HG02642 (cell line): Measurements from ENCODE around the gene RHOH.
A peak's percentile ranks its signal among the peaks of the same experiment; 100 is the strongest.
"Not testable (repeated sequence)": the region's sequence is repeated elsewhere in the genome, so short reads cannot be mapped to it uniquely, and the experiment has no call there.

Experiments
- ATAC-seq: cut with Tn5 transposase; IDR thresholded peaks from one replicate; pipeline ENCODE4 v1.9.1; 2021; ENCODE audit warnings: mild to moderate bottlenecking; ENCODE audit not compliant: unreplicated experiment, poor library complexity

RHOH gene, protein sequence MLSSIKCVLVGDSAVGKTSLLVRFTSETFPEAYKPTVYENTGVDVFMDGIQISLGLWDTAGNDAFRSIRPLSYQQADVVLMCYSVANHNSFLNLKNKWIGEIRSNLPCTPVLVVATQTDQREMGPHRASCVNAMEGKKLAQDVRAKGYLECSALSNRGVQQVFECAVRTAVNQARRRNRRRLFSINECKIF

DNA sequence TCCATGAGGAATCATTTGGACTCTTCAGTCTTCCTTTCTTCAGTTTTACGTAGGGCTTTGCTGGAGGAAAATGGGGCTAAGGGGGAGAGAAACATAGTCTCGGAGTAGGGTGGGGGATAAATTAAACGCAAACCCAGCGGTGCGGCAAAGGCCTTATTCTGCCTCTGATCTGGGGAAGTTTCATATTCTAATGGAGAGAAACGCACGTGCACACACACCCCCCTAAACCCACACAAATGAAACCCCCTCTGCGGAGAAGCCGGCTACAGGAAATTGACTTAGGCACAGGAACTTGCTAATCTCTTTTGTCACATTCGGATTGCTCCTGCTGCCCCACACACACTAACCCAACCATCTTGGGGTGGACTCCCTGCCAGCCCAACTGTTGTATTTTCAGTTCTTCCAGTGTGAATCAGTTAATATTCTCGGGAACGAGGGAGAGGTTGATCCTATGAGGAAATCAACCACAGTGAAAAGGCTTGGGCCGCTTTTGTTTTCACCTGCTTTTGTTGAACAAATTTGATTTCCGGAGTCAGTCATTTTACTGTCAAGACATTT lies at the start of gene RHOH:
Gene RHOH (plus strand): TSS at position 308 of the 558 bp plus-strand sequence. CDS start 46,356 bp downstream, outside the sequence.
- ATAC-seq, result no peak

DNA sequence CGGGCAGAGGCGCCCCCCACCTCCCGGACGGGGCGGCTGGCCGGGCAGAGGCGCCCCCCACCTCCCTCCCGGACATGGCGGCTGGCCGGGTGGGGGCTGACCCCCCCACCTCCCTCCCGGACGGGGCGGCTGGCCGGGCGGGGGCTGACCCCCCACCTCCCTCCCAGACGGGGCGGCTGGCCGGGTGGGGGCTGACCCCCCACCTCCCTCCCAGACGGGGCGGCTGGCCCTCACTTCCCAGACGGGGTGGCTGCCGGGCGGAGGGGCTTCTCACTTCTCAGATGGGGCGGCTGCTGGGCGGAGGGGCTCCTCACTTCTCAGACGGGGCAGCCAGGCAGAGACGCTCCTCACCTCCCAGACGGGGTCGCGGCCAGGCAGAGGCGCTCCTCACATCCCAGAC lies 49.3 kb upstream of the RHOH start:
- ATAC-seq, result not testable (repeated sequence)

DNA sequence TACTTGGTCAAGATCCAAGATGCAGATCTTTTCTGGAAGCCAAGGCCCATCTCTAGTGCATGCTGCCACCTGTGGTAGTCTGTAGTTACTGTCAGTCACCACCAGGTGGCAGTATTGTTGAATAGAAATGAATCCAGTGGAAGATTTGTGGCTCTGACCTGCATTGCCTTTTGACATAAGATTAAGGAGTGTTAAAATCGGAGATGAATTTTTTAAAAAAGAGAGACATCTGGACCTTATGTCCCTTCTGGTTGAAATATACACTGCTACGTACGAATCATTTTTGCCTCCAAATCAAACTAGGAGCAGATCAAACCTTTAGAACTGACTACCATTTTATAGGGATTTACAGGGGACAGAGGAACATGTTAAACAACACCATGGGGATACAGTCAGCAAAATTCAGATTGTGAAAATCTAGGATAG lies 46.9 kb upstream of the RHOH start:
- ATAC-seq, result peak; percentile 68

DNA sequence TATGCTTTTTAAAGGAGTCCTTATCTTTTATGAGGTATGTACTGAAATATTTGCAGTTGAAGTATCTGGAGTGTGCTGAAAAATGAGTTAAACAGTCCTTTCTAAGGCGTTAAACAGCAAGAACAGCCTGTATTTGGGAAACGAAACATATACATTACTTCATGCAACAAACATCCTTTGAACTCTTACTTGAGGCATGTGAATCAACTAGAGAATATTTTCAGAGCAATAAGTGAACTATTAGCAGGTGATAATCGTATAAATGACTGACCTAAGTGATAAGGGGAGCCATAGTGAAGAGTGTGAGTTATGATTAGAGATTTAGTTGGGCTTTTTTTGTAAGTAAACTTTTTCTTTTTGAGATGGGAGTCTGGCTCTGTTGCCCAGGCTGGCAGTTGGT lies 45.9 kb upstream of the RHOH start:
- no peak for ATAC-seq

DNA sequence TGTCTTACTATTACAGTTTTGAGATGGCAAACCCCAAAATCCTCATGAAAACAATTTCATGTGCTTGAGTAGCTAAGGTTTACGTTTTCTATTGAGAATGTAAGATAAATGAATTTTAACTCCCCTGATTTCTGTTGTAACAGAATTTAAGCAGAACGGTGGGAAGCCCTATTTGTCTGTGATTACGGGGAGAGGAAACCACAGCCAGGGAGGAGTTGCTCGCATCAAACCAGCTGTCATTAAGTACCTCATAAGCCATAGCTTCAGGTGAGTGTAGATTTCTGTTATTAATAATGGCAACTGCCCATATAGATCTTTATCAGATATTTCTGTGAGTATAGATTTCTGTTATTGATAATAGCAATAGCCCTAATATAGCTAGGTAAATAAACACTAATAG lies 44.2 kb upstream of the RHOH start:
- no peak for ATAC-seq

DNA sequence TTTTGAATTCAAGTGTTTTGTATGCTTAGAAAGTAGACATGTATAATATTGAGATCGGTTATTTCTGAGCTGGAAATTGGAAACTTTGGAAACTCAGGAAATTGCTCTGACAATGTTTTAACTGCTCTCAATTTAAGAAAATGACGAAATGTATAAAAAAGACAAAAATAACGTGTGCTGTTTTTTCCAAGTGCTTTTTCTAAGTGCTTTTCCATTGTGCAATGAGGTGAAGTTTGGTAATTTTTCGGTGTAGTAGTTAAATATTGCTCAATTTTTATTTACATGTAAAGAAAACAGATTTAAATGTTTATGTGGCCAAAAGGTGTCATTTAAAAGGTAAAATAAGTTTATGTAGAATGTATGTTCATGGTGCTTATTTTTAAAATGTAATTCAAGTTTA lies 39.4 kb upstream of the RHOH start:
- ATAC-seq, result no peak

DNA sequence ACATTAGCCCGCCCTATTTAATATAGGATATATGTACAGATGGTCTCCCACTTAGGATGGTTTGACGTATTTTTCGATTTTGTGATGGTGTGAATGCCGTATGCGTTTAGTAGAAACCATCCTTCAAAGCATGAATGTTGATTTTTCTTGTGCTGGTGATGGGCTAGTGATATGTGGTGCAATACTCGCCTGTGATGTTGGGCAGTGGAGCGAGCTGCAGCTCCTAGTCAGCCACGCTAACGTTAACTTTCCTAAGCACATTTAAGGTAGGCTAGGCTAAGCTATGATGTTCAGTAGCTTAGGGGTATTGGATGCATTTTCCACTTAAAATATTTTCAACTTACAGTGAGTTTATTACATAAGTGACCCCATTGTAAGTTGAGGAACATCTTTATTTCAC lies 36.6 kb upstream of the RHOH start:
- ATAC-seq, result no peak

DNA sequence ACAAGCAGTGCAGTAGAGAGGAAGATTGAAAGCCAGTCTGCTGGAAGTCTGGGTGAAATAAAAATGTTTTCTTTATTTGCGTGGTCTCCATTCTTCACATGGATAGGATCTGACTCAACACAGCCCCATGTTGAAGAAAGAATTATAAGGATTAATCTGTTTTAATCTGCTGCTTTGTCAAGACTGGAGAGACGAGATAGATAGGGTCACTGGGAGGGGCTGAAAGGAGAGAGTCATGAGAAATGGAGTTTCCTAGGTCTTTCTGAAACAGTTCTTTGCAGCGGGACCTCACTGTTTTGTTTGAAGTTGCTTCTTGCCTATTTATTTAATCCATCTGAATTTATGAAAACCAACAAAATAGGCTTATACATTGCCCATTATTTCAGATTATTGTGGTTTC lies 32.4 kb upstream of the RHOH start:
- no peak for ATAC-seq

DNA sequence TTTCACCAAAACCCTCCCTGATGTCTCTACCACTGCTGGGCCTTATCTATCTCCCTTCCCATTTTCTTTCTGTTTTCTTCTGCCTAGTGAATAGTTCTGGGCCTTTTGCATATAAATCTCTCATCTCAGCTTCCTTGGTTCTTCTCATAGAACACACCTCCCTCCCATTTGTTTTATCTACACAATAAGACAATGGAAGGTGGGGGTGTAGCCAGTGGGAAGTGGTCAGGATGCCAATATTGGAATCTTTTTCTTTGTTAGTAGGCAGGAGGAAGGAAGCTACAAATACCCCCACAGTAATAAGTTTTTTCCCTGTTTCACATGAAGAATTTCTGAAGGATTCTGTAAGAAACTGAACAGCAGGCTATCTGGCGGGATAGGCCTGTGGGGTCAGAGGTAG lies 30.9 kb upstream of the RHOH start:
- ATAC-seq, result no peak

DNA sequence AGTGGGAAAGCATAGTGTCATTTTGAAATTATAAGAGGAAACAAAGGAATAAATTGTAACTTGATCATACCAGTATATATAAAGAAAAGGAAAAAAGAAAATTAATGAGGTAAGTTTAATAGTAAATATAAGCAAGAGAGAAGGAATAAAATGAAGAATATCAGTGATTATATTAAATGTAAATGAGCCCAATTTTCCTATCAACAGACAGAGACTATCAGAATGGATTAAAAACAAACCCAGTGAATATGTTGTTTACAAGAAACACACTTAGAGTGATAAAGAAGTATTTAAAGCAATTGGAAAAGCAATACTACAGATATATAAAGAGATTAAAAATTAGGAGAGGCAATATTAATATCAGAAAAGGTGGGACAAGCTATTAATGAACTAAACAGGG lies 28.8 kb upstream of the RHOH start:
- no peak for ATAC-seq

DNA sequence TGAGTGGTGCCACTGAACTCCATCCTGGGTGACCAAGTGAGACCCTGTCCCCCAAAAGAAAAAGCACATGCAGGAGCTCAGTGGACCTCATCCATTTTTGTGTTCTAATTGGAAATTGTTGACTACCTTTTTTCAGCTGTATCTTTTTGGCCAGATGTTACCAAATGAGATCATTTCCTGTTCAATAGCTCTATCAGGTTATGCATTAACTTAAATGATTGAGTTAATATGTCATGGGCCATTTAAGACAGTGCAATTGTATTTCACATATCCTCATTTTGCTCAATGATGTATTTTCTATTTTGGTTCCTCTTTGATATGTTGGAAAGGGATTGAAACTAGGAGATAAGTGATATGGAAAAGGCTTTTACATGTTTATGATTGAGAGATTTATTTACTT lies 26.2 kb upstream of the RHOH start:
- peak; percentile 60 for ATAC-seq

DNA sequence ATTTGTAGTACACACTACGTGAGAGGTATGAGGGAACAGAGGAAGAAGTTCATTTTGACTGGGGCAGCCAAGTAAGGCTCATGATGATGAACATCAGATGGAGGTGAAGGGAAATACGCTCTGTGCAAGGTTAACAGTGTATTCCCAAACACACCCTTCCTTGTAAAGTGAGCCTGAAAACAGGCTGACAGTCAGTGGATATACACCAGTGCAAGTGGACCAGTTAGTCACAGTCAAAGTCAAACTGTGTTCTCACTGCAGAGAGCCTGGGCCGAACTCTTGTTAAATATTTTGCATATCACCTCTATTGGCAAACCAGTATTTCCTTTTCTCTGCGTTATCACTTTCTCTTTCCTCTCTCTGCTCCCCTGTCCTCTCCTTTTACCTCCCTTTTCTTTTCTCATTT lies 23.4 kb upstream of the RHOH start:
- ATAC-seq, result peak; percentile 74

DNA sequence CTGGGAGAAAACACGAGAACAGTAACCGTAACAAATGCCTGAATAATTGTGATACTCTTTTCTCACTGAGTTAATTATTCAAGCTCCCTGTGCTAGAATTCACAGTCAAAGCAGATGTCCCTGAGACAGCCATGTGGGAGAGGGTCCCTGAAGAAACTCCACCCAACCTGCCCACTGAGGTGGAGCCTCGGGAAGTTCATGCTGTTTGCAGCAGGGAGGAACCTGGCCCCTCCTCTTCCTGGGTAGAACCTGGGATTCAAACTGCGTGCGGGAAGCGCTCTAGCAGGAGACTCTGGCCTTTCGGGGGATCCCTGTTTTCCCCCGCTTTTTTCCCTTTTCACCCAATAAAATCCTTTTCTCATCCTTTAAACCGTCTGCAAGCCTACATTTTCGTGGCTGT lies 20.2 kb upstream of the RHOH start:
- no peak for ATAC-seq

DNA sequence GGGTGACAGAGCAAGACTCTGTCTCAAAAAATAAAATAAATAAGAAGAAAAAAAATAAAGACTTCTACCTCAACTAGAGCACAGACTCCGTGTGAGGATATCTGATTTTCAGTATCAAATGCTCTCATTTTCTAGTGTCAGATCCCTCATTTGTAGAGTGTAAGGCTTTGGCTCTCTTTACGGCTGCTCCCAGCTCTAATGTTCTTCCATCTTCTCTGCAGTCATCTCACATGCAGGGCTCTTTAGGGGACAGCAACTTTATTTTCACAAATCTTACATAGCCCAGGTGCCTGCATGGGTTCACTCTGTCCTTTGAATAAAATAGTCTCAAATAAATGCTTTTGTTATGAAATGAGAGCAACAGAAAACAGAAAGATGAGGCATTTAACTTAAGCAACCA lies 19.2 kb upstream of the RHOH start:
- ATAC-seq, result no peak

DNA sequence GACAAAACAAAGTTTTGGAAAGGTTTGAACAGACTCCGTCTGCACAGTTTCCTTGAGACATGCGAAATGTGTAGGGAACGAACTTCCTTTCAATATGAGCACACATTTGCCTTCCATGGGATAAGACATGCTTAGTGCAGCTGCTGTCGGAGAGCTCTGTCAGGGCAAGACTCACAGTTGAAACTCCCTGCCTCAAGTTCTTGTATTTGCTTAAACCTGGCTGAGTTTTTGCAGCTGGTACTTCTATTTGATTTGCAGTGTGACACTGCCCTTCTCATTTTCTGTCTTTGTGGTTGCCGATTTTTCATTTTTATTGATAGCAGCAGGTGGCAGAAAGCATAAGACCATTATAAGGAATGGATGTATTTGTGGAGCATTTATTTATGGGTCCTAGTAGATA lies 18.2 kb upstream of the RHOH start:
- ATAC-seq, result no peak

DNA sequence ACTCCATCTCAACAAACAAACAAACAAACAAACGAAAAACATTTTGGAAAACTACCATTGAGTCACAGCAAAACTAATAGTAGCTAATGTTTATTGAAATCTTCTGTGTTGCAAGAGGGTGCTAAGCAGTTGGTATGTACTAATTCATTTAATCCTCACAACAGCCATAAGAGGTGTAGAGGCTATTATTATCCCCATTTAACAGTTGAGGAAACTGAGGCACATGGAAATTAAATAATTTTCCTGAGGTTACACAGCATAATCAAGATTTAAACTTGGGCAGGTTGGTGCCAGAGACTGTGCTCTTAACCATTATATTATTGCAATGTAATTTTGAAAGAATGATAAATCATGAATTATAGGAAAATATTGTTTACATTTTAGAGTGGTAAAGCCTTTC lies 17.5 kb upstream of the RHOH start:
- no peak for ATAC-seq

DNA sequence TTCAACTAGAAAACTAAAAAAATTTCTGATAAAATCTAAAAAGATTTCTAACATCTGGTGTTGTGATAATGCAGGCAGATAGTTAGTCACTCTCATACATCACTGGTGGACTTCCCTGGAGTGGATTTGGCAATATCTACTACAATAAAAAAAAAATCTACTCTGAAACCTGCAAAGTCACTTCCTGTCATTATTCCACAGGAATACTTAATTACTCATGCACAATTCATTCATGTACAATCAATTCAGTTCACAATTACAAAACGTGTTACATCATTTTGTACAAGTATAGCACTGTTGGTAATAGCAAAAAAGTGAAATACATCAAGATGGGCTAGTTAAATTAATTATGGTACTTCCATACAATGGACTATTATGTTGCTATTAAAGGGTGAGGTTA lies 16.5 kb upstream of the RHOH start:
- ATAC-seq, result no peak

DNA sequence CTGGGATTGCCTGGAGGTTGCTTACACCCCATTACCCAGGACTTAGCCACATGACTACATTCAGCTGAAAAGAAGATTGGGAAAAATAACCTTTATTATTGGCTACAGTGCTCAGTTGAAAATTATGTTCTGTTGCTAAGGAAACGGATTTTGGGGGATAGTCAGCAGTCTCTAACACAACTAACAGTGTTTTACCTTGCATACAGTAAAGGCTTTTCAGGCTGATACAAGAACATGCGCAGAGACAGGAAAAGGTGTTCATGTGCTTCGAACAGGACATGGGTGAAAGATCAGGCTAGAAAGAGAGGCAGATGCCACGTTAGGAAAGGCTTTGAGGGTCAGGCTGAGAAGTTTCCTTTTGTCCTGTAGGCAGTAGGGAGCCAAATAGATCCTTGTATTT lies 14.8 kb upstream of the RHOH start:
- no peak for ATAC-seq

DNA sequence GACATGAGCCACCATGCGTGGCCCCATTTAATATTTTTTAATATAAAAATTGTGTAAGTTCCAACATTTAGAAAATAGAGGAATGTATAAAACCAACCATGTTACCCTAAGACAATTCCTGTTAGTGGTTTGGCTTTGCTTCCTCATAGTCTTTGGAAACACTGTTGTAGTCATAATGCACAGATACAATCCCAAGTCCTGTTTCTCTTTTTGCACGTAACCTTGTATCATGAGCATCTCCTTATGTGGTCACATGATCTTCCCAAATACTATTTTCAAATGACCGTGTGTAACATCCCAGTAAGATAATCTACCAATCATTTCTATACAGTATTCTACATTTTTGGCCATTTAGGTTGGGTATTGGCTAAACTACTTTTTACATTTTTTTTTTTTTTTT lies 13.9 kb upstream of the RHOH start:
- no peak for ATAC-seq

DNA sequence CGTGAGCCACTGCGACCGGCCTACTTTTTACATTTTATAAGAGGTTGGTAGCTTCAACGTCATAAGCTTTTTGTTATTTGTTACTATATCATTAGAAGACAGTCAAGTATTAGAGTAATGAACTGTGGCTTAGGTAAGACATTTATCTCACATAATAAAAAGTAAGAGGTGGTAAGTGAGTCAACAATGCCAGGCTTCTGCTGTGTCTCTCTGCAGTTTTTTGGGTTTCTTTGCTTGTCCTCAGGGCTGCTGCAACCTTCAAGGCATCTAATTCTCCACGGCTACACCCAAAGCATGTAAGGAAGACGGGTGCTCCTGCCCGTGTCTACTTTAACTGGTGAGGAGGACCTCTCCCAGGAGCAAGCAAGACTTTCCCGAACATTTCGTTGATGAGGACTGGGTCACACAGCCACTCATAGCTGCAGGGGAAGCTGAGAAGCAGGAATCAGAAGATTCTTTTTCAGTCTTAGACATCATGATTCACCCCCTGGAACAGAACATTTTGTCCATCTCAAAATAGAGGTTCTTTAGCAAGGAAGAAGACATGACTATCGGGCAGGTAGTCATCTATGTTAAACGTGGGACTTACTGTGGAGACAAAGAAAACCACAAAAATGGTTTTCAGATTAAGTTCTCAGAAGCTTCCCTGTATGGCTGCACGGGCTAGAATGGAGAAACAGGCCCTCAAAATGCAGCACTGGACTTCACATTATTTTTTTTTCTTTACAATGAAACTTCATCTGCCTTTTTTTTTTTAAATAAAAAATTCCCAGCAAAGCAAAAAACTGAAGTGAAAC lies 13.0 kb upstream of the RHOH start:
- no peak for ATAC-seq

DNA sequence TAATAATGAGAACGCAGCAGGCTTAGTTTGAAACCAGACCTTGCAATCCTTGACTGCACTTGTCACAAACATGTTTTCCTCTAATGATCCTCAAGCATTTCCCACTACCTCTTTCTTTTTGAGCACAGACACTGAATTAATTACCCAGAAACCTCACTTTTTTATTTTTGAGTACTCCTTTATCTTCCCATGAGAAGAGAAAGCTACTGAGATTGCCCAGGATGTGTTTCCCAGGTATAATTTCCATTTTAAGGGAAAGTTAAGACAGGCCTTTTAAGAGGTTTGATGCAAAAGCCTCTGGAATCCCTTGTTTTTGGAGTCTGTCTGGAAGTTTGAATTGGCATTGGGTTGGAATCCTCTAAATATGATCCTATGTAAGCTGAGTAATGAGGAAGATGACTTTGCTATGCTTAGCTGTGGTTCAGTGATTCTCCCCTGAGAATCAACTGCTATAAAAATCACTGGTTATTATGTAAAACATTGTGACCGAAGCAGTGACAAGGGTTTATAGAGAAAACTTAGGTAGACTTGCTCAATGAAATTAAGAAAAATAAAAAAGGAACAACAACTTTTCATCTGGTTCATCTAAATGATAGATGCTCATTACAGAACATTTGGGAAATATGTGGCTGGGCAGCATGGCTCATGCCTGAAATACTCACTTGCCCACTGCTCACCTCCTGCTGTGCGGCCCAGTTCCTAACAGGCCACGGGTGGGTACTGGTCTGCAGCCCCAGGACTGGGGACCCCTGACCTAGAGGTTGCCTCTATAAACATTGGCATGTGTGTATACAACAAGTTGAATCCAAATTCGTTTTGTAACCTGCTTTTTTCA lies 10.8 kb upstream of the RHOH start:
- no peak for ATAC-seq
